IPS-NIHi7 (cell line): ENCODE results near the gene SDK2.
"Not testable (repeated sequence)": the region's sequence is repeated elsewhere in the genome, so short reads cannot be mapped to it uniquely, and the experiment has no call there.

Experiments used
- DNase-seq: peaks from one replicate; pipeline ENCODE4 v3.0.0; 2012; ENCODE audit warnings: mixed read lengths; ENCODE audit errors: extremely low spot score

SDK2 gene

GRCh38 chr17:73482251-73482716 is 162.0 kb downstream of the SDK2 start:
- DNase-seq, result no peak

GRCh38 chr17:73481676-73482075 is 162.6 kb downstream of the SDK2 start:
- DNase-seq, result no peak

- DNase-seq, result no peak
Measured at GRCh38 chr17:73480740-73481139, 163.5 kb downstream of the SDK2 start.

GRCh38 chr17:73478768-73479424 is 165.3 kb downstream of the SDK2 start:
- peak; percentile 73 for DNase-seq

GRCh38 chr17:73478334-73478733 is 165.9 kb downstream of the SDK2 start:
- DNase-seq, result no peak

- no peak for DNase-seq
Measured at GRCh38 chr17:73476890-73477350, 167.3 kb downstream of the SDK2 start.

- no peak for DNase-seq
Measured at GRCh38 chr17:73474370-73474988, 169.8 kb downstream of the SDK2 start.

- DNase-seq, result not testable (repeated sequence)
Measured at GRCh38 chr17:73472715-73473114, 171.5 kb downstream of the SDK2 start.

- no peak for DNase-seq
Measured at GRCh38 chr17:73471924-73472323, 172.3 kb downstream of the SDK2 start.

GRCh38 chr17:73470316-73470826 is 173.9 kb downstream of the SDK2 start:
- DNase-seq, result no peak

GRCh38 chr17:73469311-73469710 is 174.9 kb downstream of the SDK2 start:
- DNase-seq, result no peak

- DNase-seq, result no peak
Measured at GRCh38 chr17:73468221-73468620, 176.0 kb downstream of the SDK2 start.

- DNase-seq, result no peak
Measured at GRCh38 chr17:73467651-73468050, 176.6 kb downstream of the SDK2 start.

- DNase-seq, result no peak
Measured at GRCh38 chr17:73466704-73467433, 177.4 kb downstream of the SDK2 start.

- DNase-seq, result no peak
Measured at GRCh38 chr17:73465953-73466230, 178.4 kb downstream of the SDK2 start.

- DNase-seq, result no peak
Measured at GRCh38 chr17:73465130-73465952, 178.9 kb downstream of the SDK2 start.

GRCh38 chr17:73464447-73464846 is 179.8 kb downstream of the SDK2 start:
- no peak for DNase-seq

GRCh38 chr17:73463821-73464220 is 180.4 kb downstream of the SDK2 start:
- DNase-seq, result no peak

- no peak for DNase-seq
Measured at GRCh38 chr17:73462823-73463222, 181.4 kb downstream of the SDK2 start.

GRCh38 chr17:73459980-73460379 is 184.3 kb downstream of the SDK2 start:
- DNase-seq, result no peak

- DNase-seq, result no peak
Measured at GRCh38 chr17:73455767-73456166, 188.5 kb downstream of the SDK2 start.
